DOHH2 (cell line): ENCODE measurements around the gene CFAP298.

ENCODE experiments used
- CTCF ChIP-seq: fragments of 200-600 bp; sonication (generic); IDR thresholded peaks from one replicate; pipeline ENCODE4 v1.5.1; 2014; ENCODE audit warnings: antibody characterized with exemption, mild to moderate bottlenecking, low read depth, low read length; ENCODE audit not compliant: poor library complexity, severe bottlenecking
- EZH2phosphoT487 ChIP-seq: fragments of 200-600 bp; sonication (generic); IDR thresholded peaks from 2 replicates; pipeline ENCODE4 v1.6.1; 2017; ENCODE audit warnings: borderline replicate concordance, mild to moderate bottlenecking, antibody characterized with exemption, low read length, moderate library complexity, mixed read lengths

GRCh38 chr21:32562915-32563314, 49.3 kb downstream of the CFAP298 start:
- TF ChIP-seq CTCF (no peak), EZH2phosphoT487 (no peak)
